ENCODE data around the gene RAB41.
A peak's percentile ranks its signal among the peaks of the same experiment; 100 is the strongest.
"Not testable (repeated sequence)": the region's sequence is repeated elsewhere in the genome, so short reads cannot be mapped to it uniquely, and the experiment has no call there.

The RAB41 gene

DNA sequence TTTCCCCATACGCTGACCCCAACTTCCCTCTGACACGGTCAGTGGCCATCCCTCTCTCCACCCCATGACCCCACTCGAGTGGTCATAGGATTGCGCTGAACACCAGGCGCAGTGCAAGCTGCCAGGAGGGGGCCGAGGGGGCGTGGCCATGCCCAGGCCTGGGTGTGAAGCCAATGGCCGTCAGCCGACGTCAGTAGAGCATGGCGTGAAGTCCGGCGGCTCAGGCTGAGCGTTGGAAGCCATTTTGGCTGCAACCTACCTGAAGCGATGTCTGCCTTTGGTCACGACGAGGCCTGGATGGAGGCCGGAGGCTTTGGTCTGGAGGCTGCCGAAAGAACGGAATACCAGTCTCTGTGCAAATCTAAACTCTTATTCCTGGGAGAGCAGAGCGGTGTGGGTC, at the start of gene RAB41:
TSS of gene RAB41 (plus strand) at position 222 of the 400 bp plus-strand sequence. CDS start at position 268, 46 bp downstream.
- DNase-seq: no peak

DNA sequence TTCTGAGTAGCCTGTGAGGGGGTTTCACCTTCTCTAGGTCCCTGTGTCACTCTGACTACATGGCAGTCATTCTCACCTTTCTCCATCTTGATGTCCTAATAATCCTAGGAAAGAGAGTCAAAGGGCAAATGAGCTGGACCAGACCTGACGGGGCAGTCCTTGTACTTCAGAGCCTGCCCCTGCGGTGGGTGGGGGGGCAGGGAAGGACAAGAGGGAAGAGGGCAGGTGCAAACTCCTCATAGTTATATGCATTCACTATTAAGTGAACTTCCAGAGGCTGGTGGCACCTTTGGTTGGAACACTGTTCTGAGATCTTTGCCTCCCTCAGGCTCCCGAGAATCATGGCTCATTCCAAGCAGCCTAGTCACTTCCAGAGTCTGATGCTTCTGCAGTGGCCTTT, 47.6 kb upstream of the RAB41 start, which contains the start of gene AWAT1:
TSS of gene AWAT1 (plus strand) at position 301 of the 400 bp plus-strand sequence. CDS start at position 342, 41 bp downstream.
- no peak for DNase-seq

DNA sequence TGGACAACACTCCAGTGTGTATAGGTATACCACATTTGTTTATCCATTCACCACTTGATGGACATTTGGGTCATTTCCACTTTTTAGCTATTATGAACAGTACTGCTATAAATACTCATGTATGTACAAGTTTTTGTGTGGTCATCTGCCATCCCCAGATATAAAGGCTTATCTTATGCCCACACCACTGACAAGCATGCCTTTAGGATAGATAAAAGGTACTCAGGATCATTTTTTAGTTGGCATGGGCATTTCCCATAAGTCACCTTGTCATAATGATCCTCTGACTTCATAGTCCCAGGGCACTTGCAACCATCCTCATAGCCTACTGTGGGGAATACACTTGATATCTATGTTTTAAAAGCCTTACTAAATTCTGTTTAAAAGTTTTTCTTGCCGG, 41.2 kb upstream of the RAB41 start:
- DNase-seq: no peak

DNA sequence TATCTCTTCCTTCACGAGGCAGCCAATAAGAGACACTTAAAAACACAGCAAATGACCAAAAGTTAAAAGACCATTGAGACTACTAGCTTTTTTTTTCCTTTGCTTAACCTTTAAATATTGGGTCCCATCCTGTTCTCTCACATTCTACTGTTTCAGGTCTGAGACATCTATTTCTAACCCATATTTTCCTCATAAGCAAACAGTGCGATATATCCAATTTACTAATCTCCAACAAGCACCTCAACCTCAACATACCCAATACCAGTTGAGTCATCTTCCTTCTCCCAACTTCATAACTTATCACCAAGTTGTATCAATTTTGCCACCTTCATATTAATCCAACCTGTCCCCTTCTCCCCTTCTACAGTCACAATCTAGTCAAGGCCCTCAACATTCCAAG, 40.5 kb upstream of the RAB41 start:
- DNase-seq: no peak

DNA sequence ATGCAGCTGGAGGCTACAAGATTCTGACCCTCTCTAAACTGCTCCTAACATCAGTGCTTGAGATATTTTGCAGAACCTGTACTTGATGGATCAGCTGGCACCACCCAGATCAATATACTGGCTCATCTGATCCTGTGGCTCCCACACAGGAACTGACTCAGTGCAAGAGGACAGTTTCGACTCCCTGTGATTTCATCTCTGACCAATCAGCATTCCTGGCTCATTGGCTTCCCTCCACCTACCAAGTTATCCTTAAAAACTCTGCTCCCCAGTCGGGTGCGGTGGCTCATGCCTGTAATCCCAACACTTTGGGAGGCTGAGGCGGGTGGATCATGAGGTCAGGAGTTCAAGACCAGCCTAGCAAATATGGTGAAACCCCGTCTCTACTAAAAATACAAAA, 38.4 kb upstream of the RAB41 start:
- DNase-seq: not testable (repeated sequence)

DNA sequence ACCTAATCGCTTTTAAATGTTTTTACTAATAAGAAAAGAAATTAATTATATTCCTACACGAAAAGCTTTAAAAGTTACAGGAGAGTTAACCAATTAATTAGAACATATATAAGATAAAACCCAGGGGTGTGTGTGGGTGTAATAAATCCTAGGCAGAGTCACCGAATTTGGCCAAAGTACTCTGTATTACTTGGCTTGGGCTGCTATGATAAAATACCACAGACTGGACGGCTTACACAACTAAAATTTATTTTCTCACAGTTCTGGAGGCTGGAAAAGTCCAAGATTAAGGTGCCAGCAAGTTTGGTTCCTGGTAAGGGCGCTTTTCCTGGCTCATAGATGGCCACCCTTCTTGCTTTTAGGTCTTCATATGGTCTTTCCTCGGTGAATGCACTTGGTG, 37.1 kb upstream of the RAB41 start:
- DNase-seq: no peak

DNA sequence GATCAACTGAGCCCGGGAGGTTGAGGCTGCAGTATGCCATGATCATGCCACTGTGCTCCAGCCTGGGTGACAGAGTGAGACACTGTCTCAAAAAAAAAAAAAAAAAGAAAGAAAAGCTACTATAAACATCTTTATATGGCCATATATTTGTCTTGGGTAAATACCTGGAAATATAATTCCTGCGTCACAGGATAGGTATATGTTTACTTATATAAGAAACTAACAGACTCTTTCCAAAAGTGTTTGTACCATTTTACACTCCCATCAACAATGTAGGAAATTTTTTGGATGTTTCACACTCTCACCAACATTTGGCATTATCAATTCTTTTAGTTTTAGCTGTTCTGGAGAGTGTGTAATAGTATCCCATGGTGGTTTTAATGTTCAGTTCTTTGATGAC, 34.7 kb upstream of the RAB41 start:
- no peak for DNase-seq

DNA sequence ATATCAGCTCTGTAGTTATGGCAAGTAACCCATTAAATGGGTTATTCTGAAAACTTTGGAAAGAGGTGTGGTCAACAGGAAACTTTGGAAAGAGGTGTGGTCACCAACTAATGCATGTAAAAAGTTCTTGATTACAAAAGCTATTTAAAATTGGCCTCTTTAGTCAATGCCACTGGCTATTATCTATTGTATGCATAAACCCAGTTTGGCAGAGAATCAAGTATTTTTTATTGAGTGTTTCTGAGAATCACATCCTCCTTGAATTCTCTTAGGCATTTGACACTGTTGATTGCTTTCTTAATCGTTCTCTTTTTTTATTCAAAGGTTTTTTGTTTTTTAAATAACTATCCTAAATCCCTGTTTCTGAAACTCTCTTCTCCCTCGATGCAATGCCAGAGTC, 29.5 kb upstream of the RAB41 start:
- DNase-seq: no peak

DNA sequence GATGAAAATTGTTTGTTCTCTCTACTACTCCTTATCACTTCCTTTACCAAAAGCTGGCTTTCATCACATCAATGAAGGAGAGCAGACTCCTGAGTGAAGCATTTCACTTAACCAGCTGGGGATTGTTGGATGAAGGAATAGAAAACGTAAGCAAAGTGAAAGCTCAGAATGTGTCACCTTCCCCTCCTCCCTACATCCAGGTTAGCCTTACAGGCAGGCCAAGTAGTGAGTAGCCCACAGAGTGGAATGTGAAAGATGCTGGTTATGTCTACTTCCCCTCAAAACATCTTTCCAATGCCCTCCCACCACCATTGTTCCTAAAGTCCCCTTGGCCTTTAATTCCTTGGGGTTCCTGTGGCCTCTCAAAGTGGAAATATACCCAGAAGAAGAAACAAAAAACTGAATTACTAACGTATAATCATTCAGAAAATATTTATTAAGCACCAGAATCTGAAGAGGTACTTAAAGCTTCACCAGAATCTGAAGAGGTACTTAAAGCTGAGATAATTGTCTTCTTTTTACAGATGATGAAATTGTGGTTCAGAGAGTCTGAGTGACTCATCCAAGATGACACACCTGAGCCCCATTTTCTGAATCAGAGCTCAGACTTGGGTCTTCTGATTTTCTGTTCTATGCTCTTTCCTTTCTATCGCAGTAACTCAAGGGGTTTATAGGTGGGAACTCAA, 28.5 kb upstream of the RAB41 start:
- DNase-seq: no peak

DNA sequence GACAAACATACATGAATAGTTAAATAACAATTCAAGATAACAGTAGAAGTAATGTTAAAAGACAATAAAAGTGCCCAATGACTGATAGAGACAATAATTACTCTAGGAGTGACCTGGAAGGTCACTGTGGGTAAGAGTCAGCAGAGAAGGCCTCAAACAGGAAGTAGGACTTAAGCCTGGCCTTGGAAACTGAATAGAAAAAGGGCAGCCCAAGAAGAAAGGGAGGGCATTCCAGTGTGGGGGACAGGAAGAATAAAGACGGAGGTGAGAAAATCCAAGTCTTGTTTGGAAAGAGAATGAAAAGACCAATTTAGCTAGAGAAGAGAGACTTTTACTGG, 27.9 kb upstream of the RAB41 start:
- DNase-seq: no peak

DNA sequence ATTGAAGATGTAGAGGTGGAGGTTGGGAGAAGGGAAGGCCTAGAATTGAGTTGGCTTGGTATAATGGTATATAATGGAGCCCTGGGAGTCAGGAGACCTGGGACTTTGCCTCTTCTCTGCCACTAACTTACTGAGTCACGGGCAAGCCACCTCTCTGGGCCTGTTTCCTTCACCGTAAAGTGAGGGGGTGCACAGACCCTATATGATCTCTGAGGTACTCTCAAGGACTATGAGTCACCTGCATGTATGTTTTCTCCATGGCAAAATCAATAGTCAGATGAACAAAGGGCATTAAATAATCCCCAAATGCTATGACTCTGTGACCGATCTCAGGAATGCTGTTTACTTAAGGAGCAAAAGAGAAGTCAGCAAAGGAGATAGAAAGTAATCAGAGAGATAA, 27.1 kb upstream of the RAB41 start:
- no peak for DNase-seq

DNA sequence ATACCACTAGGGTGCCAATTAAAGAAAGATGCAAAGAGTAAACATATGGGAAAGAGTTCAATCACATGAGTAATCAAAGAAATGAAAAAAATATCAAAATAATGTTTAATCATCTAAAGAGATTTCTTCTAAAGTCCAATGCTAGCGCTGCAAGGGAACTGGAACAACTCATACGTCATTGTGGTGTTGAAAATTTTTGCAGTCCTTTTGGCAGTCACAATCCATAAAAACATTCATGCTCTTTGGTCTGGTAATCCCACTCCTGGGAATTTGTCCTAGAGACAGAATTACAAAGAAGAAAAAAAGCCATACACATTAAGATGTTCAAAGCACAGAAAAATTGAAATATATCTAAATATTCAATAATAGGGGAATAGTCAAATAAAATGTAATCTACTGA, 26.5 kb upstream of the RAB41 start:
- DNase-seq: no peak

DNA sequence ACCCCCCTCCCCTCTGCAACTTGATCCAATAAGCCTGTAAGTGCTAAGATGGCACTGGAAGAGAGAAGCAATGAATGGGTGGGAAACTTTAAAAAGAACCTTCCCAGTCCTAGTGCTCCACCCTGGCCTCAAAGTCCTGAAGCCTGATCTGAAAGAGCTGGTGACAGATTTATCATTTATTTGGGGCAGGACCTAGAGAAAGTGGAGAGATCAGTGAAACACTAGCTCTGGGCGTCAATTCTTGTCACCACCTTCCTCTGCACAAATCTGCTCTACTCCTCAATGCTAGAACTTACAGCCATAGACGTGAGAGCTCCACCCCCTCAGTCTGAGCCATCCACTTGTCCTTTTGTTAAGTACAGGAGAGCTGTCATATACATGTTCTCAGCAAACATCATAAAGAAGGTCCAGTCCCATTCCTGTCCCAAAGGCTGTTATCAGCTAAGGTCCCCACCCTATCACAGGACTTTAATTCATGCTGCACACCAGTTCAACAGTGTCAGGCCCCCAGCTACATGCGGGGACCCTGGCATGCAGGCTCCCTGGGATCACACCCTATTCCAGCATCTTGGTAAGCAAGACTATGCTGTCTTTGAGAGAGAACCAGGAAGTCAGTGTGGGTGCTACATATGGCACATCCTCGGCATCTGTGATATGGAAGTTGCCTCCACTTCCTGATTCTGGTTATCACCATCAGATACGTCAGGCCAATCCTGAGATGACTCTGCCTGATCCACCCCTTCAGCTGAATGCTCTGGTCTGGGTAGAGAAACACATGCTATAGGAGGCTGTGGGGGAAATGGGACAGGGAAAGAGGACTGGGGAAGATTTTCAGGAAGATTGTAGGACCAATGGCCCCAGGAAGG, 24.3 kb upstream of the RAB41 start:
- DNase-seq: no peak

DNA sequence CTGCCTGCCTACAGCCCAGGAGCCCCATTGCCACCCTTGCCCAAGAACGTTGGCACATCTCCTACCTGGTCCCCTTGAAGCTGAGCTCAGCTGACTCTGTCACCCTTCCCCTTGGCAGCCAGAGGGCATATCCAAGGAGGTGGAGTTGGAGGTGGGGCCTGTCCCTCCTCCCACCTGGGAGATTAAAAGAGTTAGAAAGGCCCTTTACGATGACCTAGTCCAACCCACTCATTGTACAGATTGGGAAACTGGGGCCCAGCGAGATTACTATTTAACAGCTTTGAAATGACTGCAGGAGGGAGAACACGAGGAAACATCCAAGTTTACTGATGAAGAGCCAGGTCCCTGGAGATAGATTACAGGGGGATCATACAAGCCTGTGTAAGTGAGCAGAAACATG, 21.9 kb upstream of the RAB41 start, which contains the start of gene P2RY4:
TSS of gene P2RY4 (minus strand) at position 101 of the 400 bp plus-strand sequence. CDS start 580 bp downstream, outside the sequence.
- no peak for DNase-seq

DNA sequence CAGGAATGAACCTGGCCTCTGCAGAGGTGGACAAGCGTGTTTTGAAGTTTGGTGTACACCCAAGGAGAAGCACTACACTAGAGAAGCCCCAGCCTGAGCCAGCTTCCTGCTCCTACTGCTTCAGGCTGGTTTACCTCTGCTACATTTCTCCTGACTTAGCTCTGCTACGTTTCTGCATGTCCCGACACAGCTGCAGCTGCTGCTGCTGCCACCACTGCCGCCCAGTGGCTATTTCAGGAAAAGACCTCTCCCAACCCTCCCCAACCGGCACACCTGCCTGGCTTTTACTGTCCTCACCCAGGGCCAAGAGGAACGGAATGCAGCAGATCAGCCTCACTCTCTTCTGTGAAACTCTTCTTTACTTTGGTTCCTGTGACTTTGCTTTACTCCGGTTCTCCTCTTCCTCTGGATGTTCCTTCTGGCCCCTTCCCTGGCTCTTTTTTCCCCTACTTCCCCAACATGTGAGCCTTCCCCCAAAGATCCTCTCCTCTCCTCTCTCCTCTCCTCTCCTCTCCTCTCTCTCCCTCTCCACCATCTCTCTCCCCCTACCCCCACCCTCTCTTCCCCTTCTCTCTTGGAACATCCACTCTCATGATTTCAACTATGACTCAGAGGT, 18.9 kb upstream of the RAB41 start:
- DNase-seq: no peak

DNA sequence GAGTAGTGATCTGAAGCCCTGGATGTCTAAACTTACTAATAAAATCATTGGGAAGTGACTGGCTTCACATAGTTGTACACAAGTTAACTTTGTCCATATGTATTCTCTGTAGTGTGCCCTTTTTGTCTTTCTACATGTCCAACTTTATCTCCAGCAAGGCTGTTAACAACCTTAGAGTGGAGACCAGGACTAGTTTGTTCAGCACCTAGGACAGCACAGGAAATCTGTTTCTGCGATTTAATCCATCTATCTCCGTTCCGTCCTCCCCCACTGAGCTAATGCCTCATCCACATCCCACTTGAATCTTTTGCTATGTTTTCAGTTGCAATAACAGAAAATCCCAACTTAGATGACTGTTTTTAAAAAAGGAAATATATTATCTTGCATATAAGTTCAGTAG, 17.2 kb upstream of the RAB41 start:
- no peak for DNase-seq

DNA sequence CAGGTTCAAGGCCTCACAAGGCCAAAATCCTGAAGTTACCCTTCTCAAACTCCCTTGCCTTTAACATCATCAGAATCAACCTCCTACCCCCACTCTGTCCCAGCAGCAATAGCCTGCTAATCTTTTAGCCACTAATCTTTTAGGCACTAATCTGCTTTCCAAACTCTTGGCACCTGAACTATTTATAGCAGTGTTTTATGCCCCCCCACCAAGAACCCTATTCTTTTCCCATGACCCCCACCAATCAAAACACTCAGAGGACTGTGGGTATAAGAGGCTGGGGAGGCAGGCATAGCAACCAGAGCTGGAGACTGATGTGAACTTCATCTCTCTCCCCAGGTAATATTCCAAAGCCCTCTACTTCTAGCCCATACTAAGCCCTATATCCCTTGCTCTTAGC, 13.9 kb upstream of the RAB41 start, which contains the start of gene ARR3:
TSS of gene ARR3 (plus strand) at position 301 of the 400 bp plus-strand sequence. CDS start 1,052 bp downstream, outside the sequence.
- no peak for DNase-seq

DNA sequence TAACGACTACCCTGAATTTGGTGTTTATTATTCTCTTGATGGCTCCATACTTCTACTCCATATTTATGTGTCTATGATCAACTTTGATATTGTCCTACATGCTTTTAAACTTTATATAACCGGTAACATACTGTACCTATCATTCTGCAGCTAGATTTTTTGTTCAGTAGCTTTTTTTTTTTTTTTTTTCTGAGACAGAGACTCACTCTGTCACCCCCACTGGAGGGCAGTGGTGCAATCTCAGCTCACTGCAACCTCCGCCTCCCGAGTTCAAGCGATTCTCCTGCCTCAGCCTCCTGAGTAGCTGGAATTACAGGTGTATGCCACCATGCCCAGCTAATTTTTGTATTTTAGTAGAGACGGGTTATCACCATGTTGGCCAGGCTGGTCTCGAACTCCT, 7.9 kb upstream of the RAB41 start:
- not testable (repeated sequence) for DNase-seq

DNA sequence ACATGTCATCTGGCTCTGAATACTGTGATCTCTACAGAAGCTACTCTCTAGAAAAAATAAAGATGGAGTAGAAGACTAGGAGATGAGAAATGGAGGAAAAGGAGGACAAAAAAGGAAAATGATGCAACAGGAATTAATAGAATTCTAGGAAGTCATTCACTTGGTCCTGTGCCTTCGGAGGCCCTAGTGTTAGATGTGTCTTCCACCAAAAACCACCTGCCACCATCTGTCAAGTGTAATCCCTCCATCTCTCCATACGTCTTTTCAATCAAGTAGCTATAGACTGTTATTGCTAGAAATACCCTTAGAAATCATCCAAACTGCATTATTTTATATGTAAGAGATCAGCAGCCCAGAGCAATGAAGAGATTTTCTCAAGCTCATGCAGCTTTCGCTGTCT, 2.9 kb upstream of the RAB41 start:
- no peak for DNase-seq

DNA sequence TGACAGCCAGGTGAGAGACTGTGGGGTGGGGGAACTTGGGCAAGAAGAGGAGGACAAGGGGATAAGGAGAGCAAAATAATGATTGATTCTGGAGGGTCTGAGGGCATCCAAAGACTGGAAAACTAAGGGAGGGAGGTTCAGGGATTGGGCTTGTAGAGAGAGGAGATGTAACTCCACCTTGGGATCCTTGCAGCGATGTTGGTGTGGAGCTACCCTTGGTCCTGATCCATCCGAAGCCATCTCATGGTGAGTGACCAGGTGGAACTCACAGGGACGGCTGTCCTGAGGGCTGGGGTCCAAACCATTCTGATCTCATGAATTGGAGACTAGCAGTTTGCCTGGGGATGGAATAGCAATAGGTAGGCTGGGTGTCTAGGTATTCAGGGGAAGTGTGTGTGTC, 1.4 kb upstream of the RAB41 start:
- no peak for DNase-seq

DNA sequence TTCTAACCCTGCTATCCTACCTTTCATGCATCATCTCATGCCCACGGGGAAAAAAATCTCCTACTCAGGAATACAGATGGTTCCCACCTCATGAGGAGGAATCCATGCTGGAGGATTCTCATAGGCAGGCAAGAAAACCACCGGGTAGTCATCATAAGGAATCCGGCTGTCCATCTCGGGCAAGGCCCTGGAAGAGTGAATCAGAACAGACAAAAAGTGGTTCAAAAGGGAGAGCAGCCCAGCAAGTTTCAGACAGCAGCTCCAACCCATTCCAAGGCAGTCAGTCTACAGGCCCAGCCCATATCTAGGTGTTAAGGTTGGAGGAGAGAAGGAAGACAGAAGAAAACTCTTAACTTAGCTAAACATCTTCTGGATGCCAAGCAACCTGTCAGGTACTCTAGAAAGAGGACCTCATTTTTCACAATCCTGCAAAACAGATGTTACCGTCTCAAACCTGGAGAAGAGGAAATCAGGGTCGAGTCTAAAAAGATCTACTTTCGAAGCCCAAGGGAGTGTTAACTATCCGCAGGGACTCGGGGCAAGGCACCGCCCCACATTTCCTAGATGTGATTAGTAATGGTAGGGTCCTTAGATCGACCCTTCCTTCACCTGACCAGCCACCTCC, 7.3 kb downstream of the RAB41 start:
- DNase-seq: no peak

DNA sequence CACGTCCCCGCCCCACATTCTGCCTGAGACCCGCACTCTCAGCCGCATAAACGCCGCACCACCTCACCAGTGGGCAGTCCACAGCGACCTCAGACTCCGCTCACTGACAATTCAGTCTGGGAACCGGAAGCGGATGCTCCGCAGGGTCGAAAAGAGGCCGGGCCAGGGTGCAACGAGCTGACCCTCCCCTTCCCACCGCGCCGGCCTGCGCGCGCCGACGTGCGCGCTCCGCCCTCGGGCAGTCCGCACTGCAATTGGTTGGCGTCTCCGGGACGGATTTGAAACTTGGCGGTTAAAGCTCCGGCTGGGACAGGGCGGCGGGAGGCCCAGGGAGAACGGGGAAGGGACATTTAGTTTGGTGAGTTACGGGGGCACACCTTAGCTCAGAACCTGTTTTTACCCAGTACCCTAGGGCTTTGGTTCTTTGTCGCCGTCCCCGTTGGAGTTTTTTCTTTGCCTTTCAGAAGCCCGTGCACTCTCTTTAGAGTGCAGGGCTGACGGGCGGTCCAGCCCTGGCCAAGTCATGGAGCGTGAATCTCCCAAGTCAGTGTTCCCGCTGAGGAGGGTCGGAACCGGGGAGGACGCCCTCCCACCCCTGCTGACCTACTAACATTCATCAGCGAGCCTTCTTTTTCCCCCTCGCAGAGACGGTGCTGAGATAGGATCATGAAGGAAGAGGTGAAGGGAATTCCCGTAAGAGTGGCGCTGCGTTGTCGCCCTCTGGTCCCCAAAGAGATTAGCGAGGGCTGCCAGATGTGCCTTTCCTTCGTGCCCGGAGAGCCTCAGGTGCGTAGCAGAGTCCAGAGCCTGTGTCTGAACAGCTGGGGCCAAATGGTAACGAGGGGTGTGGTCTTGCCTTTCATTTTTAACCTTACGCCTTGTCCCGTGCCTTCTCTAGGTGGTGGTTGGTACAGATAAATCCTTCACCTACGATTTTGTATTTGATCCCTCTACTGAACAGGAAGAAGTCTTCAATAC, 8.1 kb downstream of the RAB41 start, which contains the start of the genes KIF4A and PDZD11:
TSS of gene KIF4A (plus strand) at position 312 of the 978 bp plus-strand sequence. CDS start at position 667, 355 bp downstream.
TSS of gene PDZD11 (minus strand) at position 135 of the 978 bp plus-strand sequence. CDS start 586 bp downstream, outside the sequence.
- peak; percentile 46 for DNase-seq

Measured in activated T-cell treated with anti-CD3 and anti-CD28 coated beads for 4 hours (primary cell).